ENCODE measurements around the gene TRPC4. TPM values are rescaled to one million over a fixed set of nuclear protein-coding genes. Genes with fewer than 3 reads are reported as not detected.

Gene TRPC4
- total RNA-seq, 2 donors from 2014 or later = not detected

DNA sequence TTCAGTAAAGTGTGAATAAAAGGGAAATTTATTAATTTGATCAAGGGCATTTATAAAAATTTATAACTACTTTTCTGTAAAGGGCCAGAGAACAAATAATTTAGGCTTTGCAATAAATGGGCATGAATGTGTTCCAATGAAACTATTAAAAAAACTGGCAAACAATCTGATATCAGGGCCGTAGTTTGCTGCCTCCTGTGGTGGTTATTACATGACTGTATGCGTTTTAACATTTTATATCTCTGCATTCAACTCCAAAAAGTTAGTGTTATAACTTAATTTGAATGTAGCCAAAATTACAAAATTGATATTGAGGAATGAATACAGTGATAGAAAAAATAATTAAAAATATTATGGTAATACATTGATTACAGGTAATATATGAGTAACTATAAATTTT lies 190.5 kb downstream of the TRPC4 start:
- no peaks in the 10 kb centered on the region for H3K27me3 Mint-ChIP-seq
- H3K4me3 Mint-ChIP-seq = no peak overlapping the region
- no peaks in the 10 kb centered on the region for H3K36me3 Mint-ChIP-seq (ENCODE audit: low read depth)
- no peak for ATAC-seq (replicated peaks)
- H3K9me3 Mint-ChIP-seq = no peaks in the 10 kb centered on the region
- no peak overlapping the region for H3K27ac Mint-ChIP-seq
- H3K4me1 Mint-ChIP-seq = no peaks in the 10 kb centered on the region

DNA sequence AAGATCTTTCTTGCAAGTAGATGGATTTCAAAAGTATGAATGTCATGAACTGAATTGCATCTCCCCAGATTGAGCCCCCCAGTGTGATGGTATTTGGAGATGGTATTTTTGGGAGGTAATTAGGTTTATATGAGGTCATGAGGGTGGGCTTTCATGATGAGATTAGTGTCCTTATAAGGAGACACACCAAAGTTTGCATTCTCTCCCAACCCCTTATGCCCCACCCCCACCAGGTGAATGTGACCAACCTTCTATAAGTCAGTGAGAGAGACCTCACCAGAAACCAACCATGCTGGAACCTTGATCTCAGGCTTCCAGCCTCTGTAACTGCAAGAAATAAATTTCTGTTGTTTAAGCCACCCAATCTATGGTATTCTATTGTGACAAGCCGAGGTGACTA lies 199.7 kb downstream of the TRPC4 start:
- H3K27me3 Mint-ChIP-seq = no peaks in the 10 kb centered on the region
- no peak for ATAC-seq (replicated peaks)
- H3K4me3 Mint-ChIP-seq = no peak overlapping the region
- H3K36me3 Mint-ChIP-seq (ENCODE audit: low read depth) = no peaks in the 10 kb centered on the region
- no peaks in the 10 kb centered on the region for H3K4me1 Mint-ChIP-seq
- H3K9me3 Mint-ChIP-seq = no peaks in the 10 kb centered on the region
- no peak overlapping the region for H3K27ac Mint-ChIP-seq

DNA sequence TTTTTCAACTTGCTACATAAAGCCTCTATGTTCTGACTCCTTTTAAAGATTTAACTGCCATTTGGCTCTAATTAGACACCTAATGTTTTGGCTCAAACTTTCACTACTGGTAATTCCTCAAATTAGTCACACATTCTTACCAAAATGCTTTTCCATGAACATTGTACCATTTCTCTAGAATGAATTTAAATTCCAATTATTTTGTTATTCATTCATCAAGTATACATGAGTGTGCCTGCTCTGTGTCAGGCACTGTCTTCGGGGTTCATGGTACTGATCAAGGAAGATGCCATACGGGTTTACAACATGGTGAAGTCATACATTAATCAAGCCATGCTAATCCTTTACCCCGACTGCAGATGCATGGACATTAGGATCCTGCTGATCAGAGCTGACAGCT lies 201.9 kb downstream of the TRPC4 start:
- ATAC-seq (replicated peaks) = no peak
- H3K27ac Mint-ChIP-seq = no peak overlapping the region
- H3K4me3 Mint-ChIP-seq = no peak overlapping the region
- no peaks in the 10 kb centered on the region for H3K4me1 Mint-ChIP-seq
- H3K36me3 Mint-ChIP-seq (ENCODE audit: low read depth) = no peaks in the 10 kb centered on the region
- no peaks in the 10 kb centered on the region for H3K27me3 Mint-ChIP-seq
- no peaks in the 10 kb centered on the region for H3K9me3 Mint-ChIP-seq

DNA sequence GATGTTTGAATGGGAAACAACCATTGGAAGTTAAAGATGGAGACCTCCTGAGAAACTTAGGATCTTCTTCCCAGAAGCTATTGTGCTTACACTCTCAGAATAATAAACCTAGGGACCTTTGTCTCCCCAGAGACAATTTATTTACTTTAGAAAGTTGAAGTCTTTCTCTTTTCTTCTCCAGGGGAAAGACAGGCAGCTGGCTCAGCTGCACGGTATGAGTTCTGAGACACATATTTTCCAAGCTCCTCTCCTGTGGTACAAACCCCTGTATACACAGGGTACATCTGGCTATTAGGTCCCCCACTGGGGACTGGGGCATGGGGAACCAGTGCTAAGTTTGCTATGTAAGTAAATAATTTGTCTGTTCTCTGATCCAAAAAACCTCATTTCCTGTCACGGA lies 203.5 kb downstream of the TRPC4 start:
- no peak overlapping the region for H3K27ac Mint-ChIP-seq
- ATAC-seq (replicated peaks) = no peak
- no peaks in the 10 kb centered on the region for H3K9me3 Mint-ChIP-seq
- H3K36me3 Mint-ChIP-seq (ENCODE audit: low read depth) = no peaks in the 10 kb centered on the region
- H3K4me1 Mint-ChIP-seq = no peaks in the 10 kb centered on the region
- H3K27me3 Mint-ChIP-seq = no peaks in the 10 kb centered on the region
- H3K4me3 Mint-ChIP-seq = no peak overlapping the region

DNA sequence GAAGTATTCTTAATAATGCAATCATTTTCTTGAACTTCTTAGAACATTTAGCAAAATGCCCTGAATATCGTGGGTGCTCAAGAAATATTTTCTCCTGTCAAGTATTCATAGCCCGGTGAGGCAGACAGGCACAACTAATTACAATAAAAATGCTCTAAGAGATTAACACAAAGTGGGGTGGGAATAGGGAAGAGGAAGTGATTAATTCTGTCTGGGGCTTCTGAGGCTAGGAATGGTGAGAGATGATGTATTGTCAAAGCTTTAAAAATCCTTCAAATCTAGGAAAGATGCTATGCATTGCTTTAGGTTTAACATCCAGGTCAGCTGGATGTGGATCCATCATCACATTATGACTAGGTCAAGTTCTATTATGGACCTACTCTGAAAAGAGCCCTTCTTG lies 204.2 kb downstream of the TRPC4 start:
- H3K27ac Mint-ChIP-seq = no peak overlapping the region
- no peaks in the 10 kb centered on the region for H3K36me3 Mint-ChIP-seq (ENCODE audit: low read depth)
- no peak for ATAC-seq (replicated peaks)
- no peaks in the 10 kb centered on the region for H3K27me3 Mint-ChIP-seq
- no peak overlapping the region for H3K4me3 Mint-ChIP-seq
- H3K9me3 Mint-ChIP-seq = no peaks in the 10 kb centered on the region
- H3K4me1 Mint-ChIP-seq = no peaks in the 10 kb centered on the region

DNA sequence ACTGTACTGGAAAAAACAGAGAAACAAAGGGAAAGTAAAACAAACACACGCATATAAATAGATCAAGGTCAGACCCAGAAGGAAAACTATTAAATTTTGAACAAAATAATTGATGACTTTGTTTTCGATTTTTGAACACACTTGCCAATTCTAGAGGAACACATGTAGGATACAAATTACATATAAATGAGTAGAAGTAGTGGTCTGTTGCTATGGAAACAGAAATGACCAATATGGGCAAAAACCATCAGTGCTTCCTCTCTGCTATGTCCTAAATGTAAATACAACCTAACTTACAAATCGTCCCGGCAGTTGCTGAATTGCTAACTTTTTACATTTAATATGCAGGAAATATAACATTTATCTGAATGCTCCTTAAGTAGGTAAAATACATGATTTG lies 205.8 kb downstream of the TRPC4 start:
- Mint-ChIP-seq H3K9me3 (no peaks in the 10 kb centered on the region), H3K36me3 (ENCODE audit: low read depth) (no peaks in the 10 kb centered on the region), H3K27me3 (no peaks in the 10 kb centered on the region), H3K4me1 (no peaks in the 10 kb centered on the region), H3K4me3 (no peak overlapping the region), H3K27ac (no peak overlapping the region)
- no peak for ATAC-seq (replicated peaks)

DNA sequence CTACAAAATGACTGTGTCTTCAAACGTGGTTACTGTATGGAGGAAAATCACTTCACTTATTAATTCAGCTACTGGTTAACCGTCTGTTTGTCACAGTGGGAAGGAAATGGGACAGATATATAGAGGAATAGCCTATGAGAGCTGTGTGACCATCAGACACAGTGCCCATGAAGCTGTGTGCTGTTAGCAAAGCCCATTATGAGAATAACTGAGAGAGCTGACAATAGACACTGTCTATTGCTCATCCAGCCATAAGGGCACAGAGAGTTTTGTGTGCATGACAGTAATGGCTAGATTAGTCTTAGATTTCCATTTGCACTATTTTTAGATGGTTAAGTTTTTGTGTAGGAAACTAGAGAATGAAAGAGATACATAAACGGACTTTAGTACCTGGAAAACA lies 206.9 kb downstream of the TRPC4 start:
- H3K4me3 Mint-ChIP-seq = no peak overlapping the region

DNA sequence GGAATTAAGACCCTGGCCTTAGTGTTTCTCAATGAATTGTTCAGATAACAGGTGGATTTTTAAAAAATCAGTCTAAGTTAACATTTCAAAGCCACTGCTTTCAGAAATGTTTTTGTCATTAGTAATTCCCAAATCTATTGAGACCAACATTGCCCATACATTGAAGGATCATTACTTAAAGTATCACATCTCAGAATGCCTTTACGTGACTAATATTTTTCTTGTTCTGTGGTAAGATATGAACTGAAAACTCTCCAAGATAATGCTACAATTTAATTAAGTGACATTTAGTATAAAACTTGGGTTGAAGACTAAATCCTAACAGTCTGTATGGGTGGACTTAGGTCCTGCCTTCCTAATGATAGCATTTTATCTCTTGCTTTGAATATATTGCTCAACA lies 211.6 kb downstream of the TRPC4 start:
- Mint-ChIP-seq H3K27me3 (no peaks in the 10 kb centered on the region), H3K36me3 (ENCODE audit: low read depth) (no peaks in the 10 kb centered on the region), H3K27ac (no peak overlapping the region)

More for the DNA sequence above, 206.9 kb downstream of the TRPC4 start:
- no peaks in the 10 kb centered on the region for H3K36me3 Mint-ChIP-seq (ENCODE audit: low read depth)
- no peaks in the 10 kb centered on the region for H3K4me1 Mint-ChIP-seq
- no peaks in the 10 kb centered on the region for H3K9me3 Mint-ChIP-seq
- no peaks in the 10 kb centered on the region for H3K27me3 Mint-ChIP-seq
- no peak for ATAC-seq (replicated peaks)
- H3K27ac Mint-ChIP-seq = no peak overlapping the region

DNA sequence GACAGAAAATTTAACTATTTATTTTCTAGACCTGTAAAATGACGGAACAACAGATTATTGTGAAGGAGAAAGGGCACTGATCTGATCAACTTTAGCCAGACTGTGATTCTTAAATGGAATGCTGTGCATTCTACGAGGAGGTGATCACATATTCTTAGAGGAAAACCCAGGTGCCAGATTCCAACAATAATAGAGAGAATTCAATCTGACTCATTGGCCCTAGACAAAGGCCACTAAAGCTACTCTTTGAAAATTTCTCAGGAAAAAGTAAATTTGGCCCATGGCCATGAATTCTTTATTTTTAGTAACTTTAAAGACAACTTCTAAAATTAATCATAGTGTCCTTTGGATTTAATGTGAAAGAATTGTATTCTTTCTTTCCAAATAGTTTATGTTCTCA lies 212.4 kb downstream of the TRPC4 start:
- Mint-ChIP-seq H3K27me3 (no peaks in the 10 kb centered on the region), H3K4me1 (no peaks in the 10 kb centered on the region), H3K9me3 (no peaks in the 10 kb centered on the region), H3K36me3 (ENCODE audit: low read depth) (no peaks in the 10 kb centered on the region), H3K4me3 (no peak overlapping the region), H3K27ac (no peak overlapping the region)
- no peak for ATAC-seq (replicated peaks)

More for the DNA sequence above, 211.6 kb downstream of the TRPC4 start:
- no peak for ATAC-seq (replicated peaks)
- Mint-ChIP-seq H3K9me3 (no peaks in the 10 kb centered on the region), H3K4me1 (no peaks in the 10 kb centered on the region), H3K4me3 (no peak overlapping the region)

DNA sequence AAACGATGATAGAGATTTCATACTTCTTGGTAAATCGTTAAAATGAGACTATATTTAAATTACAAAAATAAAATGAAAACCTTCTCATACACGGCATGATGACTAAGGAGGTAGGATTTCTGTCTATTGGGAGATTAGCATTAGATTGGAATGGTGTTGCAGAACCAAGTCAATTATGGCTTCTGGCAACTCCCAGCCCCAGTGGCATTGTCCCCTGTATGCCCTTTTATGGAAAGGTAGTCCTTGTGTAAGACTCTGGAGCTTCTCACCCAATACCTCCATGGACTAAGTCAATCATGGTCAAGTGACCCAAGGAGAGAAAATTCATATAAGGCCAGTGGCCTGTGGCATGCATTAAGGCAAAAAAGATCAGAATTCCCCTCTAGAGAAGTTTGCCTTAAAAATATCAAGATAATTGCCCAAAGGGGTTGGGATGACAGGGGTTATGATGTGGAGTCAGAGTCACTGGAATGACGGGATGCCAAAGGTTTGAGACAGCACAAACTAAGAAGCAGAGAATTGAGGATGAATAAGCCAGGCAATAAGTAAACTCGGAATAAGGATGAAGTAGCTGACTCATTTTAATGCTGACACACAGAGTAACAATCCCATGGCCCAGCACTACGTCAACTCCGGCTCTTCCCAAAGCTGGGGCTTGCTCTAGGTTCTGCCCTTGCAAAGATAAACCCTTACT lies 213.2 kb downstream of the TRPC4 start:
- H3K4me3 Mint-ChIP-seq = no peak overlapping the region
- H3K4me1 Mint-ChIP-seq = no peaks in the 10 kb centered on the region
- no peaks in the 10 kb centered on the region for H3K36me3 Mint-ChIP-seq (ENCODE audit: low read depth)
- H3K27me3 Mint-ChIP-seq = no peaks in the 10 kb centered on the region
- H3K9me3 Mint-ChIP-seq = no peaks in the 10 kb centered on the region
- no peak overlapping the region for H3K27ac Mint-ChIP-seq
- no peak for ATAC-seq (replicated peaks)

DNA sequence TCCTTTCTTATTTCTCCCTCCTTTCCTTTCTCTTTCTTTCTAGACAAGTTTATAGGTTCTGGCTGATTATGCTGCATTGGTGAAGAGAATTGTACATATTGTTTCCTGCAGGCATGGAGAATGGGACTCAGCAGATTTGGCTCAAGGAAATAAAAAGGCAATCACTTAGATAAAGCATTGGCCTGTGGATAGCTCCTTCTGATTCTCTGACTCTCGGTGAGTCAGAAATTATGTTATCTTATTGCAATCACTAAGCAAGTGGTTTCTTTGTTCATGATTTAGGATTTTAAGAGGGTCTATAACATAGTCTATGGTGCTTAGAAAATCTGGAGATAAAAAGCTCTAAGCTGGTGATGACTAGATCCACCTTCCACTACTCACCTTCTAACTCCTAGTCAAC lies 217.0 kb downstream of the TRPC4 start:
- no peak overlapping the region for H3K4me3 Mint-ChIP-seq
- no peaks in the 10 kb centered on the region for H3K4me1 Mint-ChIP-seq
- H3K9me3 Mint-ChIP-seq = no peaks in the 10 kb centered on the region
- no peak for ATAC-seq (replicated peaks)
- no peak overlapping the region for H3K27ac Mint-ChIP-seq
- H3K36me3 Mint-ChIP-seq (ENCODE audit: low read depth) = no peaks in the 10 kb centered on the region
- no peaks in the 10 kb centered on the region for H3K27me3 Mint-ChIP-seq

DNA sequence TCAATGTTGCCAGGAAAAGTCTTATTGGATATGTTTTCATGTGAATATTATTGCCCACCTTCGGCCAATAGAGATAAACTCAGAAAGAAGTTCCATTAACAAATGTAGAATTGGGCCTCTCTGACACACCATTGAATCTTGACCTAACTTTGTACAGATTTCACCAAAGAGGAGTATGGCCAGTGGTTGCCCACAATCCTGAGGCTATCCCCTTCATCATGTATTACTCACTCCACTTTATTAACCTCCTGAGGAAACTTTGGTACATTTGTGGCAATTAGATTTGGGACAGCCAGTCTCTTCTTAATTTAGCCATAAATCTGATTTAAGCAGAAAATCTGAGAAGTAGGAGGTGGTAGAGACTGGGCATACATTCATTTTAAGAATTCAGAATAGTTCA lies 217.7 kb downstream of the TRPC4 start:
- H3K36me3 Mint-ChIP-seq (ENCODE audit: low read depth) = no peaks in the 10 kb centered on the region
- no peaks in the 10 kb centered on the region for H3K4me1 Mint-ChIP-seq
- no peak overlapping the region for H3K4me3 Mint-ChIP-seq
- H3K27ac Mint-ChIP-seq = no peak overlapping the region
- H3K27me3 Mint-ChIP-seq = no peaks in the 10 kb centered on the region
- H3K9me3 Mint-ChIP-seq = no peaks in the 10 kb centered on the region
- ATAC-seq (replicated peaks) = no peak

DNA sequence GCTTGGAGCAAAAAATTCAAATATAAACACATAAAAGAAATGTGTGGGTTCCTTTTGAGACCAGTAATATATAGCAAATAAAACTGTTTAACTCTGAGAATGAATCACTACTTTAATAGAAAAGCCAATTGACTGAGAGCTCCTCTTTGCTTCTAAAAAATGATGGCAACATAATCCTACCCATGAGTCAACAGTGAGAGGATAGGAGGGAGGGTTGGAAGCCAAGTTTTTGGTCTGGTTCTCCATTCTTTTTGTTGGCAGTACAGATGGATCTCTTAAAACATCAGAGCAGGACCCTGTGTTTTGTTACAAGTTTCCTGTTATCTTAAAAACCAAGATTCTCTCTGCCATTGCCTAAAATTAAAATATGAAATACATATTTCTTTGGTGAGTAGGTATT lies 221.0 kb downstream of the TRPC4 start:
- H3K4me1 Mint-ChIP-seq = no peaks in the 10 kb centered on the region
- no peaks in the 10 kb centered on the region for H3K27me3 Mint-ChIP-seq
- ATAC-seq (replicated peaks) = no peak
- H3K27ac Mint-ChIP-seq = no peak overlapping the region
- H3K4me3 Mint-ChIP-seq = no peak overlapping the region
- no peaks in the 10 kb centered on the region for H3K36me3 Mint-ChIP-seq (ENCODE audit: low read depth)
- H3K9me3 Mint-ChIP-seq = no peaks in the 10 kb centered on the region

DNA sequence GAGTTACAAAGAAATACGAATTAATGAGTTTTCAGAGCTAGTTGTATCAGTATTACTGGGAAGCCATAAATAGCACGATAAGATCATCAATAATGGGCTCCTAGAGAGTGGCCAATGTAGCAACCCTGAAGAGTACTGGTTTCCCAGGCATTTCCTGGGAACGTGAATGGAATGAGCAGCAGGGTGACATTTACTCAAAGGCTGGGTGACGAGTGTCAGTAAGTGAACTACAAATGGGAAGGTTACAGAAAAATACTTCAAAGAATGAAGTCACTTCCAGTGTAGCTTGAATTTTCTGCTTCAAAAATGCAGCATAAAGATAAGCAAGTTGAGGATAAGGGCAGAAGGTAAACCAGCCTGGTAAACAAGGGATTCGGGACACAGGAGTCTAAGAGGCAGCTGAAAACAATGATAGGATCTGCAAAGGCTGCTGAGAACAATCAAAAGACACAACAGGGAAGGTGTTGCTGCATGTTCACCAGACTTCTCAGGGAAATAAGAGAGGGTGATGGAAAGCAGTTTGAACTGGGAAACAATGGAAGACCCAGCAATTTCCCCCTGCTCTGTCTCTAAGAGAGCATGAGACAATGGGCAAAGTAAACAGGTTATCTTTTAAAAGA lies 222.4 kb downstream of the TRPC4 start:
- Mint-ChIP-seq H3K27me3 (no peaks in the 10 kb centered on the region), H3K27ac (no peak overlapping the region), H3K36me3 (ENCODE audit: low read depth) (no peaks in the 10 kb centered on the region), H3K4me3 (no peak overlapping the region), H3K9me3 (no peaks in the 10 kb centered on the region), H3K4me1 (no peaks in the 10 kb centered on the region)
- no peak for ATAC-seq (replicated peaks)

DNA sequence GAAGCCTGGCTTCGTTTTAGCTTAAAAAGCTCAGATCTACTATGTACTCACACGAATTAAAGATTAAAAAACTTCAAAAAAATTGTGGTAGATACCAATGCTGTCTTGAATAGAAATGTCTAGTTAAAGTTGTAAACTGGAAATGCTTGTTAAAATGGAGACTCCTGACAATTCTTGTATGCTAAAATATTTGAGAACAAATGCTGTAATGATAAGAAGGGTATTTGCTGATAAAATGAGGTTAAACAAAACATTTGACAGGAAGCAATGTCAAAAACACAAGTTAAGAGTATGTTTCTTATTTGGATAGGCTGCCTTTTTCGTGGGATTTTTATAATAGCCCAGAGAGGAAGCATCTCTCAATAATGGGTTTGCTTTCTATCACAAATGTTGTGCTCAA lies 223.0 kb downstream of the TRPC4 start:
- H3K36me3 Mint-ChIP-seq (ENCODE audit: low read depth) = no peaks in the 10 kb centered on the region
- ATAC-seq (replicated peaks) = no peak
- H3K4me1 Mint-ChIP-seq = no peaks in the 10 kb centered on the region
- peaks cover 4% of the 10 kb centered on the region for H3K9me3 Mint-ChIP-seq
- H3K27ac Mint-ChIP-seq = no peak overlapping the region
- H3K4me3 Mint-ChIP-seq = no peak overlapping the region
- H3K27me3 Mint-ChIP-seq = no peaks in the 10 kb centered on the region

Measured in activated T-helper 17 cell treated with anti-CD3 and anti-CD28 coated beads, Interleukin-2, amount 50 U/mL, for 72 hours (primary cell).